GM06990 (cell line): ENCODE data around the gene GRM1.

Experiments used
- DNase-seq: peaks from one replicate; pipeline ENCODE4 v3.0.0-alpha.2; 2011; ENCODE audit not compliant: insufficient read length; ENCODE audit errors: extremely low read depth
- H3K27me3 ChIP-seq: replicated peaks from 2 replicates; pipeline ENCODE4 v1.6.0; 2011; ENCODE audit warnings: low read length; ENCODE audit not compliant: control insufficient read depth, insufficient read depth
- H3K36me3 ChIP-seq: 2 replicates; pipeline ENCODE4 v1.5.1; 2011; ENCODE audit warnings: low read length; ENCODE audit not compliant: control insufficient read depth, insufficient read depth
- H3K4me3 ChIP-seq: replicated peaks from 2 replicates; pipeline ENCODE4 v1.5.1; 2011; ENCODE audit warnings: low read depth, mild to moderate bottlenecking, control low read depth, low read length
- TF ChIP-seq, protein P1 (sequence below): IDR thresholded peaks from 2 replicates; pipeline ENCODE4 v1.5.1; 2011; ENCODE audit warnings: low read length, control low read depth, mild to moderate bottlenecking, inconsistent platforms; ENCODE audit not compliant: insufficient read depth, poor library complexity, severe bottlenecking

The GRM1 gene

DNA sequence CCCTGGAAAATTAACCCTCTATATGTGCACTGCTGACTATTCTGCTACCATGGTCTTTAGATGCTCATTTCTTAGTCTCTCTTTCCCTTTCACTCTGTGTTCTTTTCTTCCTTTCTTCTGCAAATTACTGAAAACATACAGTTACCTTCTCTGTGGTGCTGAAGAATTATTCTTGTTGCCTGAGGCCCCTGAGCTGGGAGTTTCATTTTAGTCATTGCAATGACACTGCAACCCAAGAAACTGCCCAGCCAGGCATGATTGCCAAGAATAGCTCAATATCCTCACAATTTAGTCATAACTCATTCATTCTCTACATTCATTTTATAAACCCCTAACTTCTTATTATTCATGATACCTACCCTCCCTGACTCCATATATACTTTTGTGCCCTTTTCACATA lies 269.0 kb downstream of the GRM1 start:
- Histone ChIP-seq H3K27me3 (no peaks in the 10 kb centered on the region), H3K36me3 (no peaks in the 10 kb centered on the region), H3K4me3 (no peak overlapping the region)
- no peak for DNase-seq
- TF ChIP-seq, protein P1, sequence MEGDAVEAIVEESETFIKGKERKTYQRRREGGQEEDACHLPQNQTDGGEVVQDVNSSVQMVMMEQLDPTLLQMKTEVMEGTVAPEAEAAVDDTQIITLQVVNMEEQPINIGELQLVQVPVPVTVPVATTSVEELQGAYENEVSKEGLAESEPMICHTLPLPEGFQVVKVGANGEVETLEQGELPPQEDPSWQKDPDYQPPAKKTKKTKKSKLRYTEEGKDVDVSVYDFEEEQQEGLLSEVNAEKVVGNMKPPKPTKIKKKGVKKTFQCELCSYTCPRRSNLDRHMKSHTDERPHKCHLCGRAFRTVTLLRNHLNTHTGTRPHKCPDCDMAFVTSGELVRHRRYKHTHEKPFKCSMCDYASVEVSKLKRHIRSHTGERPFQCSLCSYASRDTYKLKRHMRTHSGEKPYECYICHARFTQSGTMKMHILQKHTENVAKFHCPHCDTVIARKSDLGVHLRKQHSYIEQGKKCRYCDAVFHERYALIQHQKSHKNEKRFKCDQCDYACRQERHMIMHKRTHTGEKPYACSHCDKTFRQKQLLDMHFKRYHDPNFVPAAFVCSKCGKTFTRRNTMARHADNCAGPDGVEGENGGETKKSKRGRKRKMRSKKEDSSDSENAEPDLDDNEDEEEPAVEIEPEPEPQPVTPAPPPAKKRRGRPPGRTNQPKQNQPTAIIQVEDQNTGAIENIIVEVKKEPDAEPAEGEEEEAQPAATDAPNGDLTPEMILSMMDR = no peak

DNA sequence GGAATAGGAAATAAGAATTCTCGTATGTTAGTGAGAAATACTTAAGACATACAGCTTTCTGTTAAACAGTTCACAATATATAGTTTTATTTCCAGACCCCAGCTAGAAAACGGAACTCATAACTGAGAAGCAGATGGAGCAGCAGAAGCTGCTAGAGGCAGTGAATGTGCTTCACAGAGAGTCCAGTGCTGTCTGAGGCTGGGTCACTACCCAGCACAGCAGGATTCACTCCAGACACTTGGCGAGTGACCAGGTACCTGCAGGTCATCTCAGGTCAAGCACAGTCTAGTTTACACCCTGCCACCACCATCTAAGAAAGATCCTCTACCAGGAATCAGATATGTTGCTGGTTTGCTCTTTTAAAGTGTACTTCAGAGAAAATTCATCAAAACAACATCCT lies 271.7 kb downstream of the GRM1 start:
- TF ChIP-seq, protein P1 = no peak
- H3K36me3 ChIP-seq = no peaks in the 10 kb centered on the region
- DNase-seq = no peak
- no peak overlapping the region for H3K4me3 ChIP-seq
- no peaks in the 10 kb centered on the region for H3K27me3 ChIP-seq

DNA sequence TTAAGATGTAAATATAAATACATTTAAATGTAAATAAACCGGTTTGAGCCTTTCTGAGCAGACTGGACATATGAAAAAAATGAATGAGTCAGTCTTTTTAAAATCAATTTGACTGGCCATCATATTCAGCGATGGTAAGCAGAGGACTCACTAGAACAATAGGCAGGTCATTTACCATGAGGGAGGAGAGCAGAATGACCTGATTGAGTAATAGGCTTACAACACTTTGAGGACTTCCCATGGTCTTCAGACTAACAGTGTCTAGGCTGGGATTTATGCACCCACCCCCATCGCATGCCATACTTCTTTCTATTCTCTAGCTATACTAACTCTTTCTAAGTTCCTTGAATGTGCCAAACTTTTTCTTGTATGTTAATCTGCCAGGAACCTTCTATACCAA lies 272.9 kb downstream of the GRM1 start:
- Histone ChIP-seq H3K36me3 (no peaks in the 10 kb centered on the region), H3K4me3 (no peak overlapping the region), H3K27me3 (no peaks in the 10 kb centered on the region)
- TF ChIP-seq, protein P1 = no peak
- DNase-seq = no peak

DNA sequence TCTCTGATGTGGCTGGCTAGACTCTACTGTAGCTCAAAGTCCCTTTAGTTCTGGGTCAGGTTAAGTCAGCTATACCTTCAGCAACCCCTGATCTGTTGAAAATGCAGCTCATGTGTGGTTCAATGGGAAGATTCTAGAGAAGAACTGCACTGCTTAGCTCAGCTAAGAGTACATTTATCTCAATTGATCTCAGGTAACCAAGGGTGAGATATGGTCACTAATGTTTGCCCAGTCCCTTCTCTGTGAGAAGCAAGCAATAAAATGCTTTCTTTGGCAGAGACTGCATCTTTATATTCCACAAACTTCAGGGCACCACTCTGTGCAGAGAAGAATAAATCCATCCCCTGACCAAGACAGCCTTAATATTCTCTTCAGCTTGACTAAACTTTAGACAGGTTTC lies 274.1 kb downstream of the GRM1 start:
- H3K27me3 ChIP-seq = no peaks in the 10 kb centered on the region
- DNase-seq = no peak
- H3K36me3 ChIP-seq = no peaks in the 10 kb centered on the region
- H3K4me3 ChIP-seq = no peak overlapping the region
- TF ChIP-seq, protein P1 = no peak

DNA sequence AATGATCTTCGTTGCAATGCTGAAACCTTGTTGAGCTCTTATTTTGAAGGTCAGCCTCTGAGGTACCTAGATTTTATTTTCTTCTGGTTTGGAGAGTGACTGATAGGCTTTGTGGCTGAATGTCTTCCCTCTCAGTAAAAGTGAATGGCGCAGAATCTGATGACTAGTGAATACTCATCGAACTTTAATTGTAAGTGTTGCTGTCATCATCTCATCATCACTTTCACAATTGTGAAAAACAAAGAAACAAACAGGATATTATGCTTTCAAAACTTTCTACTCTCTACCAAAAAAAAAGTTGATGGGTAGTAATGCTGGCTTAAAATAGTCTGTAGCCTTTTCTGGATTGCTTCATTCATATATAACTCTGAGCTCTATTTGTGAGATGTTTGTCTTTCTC lies 275.3 kb downstream of the GRM1 start:
- H3K27me3 ChIP-seq = no peaks in the 10 kb centered on the region
- no peak overlapping the region for H3K4me3 ChIP-seq
- no peak for DNase-seq
- TF ChIP-seq, protein P1 = no peak
- no peaks in the 10 kb centered on the region for H3K36me3 ChIP-seq

DNA sequence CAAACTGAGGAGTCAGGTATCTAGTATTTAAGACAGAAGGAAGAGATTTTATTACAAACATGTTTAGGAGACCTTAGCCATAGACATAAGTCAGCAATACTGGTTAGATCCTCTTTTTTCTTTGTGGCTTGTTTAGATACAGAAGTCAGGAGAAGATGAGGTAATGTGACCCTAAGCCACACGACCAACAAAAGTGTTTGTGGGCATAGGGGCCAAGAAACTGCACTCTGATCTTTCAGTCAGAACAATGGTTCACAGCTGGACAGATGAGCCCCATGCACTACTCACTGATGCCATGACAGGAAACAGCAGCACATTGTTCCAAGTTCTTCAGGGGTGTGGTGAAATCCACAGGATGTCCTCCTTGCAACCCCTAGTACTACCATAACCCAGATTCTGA lies 276.2 kb downstream of the GRM1 start:
- Histone ChIP-seq H3K4me3 (no peak overlapping the region), H3K27me3 (no peaks in the 10 kb centered on the region), H3K36me3 (no peaks in the 10 kb centered on the region)
- TF ChIP-seq, protein P1 = no peak
- DNase-seq = no peak
